GM18498 (cell line): ENCODE data around the gene PLCH1.
"Not testable (repeated sequence)": the region's sequence is repeated elsewhere in the genome, so short reads cannot be mapped to it uniquely, and the experiment has no call there.

ENCODE experiments used
- ATAC-seq: cut with Tn5 transposase; IDR thresholded peaks from one replicate; pipeline ENCODE4 v1.9.1; 2021; ENCODE audit warnings: mild to moderate bottlenecking, moderate library complexity; ENCODE audit not compliant: unreplicated experiment

Gene PLCH1

DNA sequence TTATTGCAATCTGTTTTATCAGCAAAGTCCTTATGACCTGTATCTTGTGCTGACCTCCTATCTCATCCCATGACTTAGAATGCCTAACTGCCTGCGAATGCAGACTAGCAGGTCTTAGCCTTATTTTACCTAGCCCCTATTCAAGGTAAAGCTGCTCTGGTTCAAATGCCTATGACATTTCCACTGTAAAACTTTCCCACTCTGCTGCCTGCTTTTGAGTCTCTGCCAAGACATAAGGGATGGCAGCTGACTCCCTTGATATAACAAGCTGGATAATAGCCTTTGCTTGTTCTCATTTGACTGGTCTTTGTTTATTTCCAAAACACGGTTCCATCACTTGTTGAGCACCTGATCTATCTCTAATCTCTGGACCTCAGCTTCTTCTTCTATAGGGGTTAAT, 319.5 kb downstream of the PLCH1 start:
- ATAC-seq, result no peak

DNA sequence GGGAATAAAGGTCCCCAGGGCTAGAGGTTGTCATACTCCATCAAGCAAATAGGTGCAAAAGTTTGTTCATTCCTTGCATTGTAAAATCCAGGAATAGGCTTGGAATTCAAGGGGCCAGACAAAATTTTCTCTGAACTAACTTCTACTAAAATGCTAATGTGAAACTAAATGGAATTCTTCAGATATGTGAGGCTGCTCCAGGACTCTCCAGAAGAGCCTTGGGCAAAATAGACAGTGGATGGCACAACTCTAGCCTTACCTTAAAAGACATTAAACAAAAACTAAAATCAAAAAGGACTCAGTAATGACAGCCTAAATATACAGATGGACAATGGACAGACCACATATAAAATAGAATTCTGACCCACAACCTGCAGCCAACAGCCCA, 320.6 kb downstream of the PLCH1 start:
- no peak for ATAC-seq

DNA sequence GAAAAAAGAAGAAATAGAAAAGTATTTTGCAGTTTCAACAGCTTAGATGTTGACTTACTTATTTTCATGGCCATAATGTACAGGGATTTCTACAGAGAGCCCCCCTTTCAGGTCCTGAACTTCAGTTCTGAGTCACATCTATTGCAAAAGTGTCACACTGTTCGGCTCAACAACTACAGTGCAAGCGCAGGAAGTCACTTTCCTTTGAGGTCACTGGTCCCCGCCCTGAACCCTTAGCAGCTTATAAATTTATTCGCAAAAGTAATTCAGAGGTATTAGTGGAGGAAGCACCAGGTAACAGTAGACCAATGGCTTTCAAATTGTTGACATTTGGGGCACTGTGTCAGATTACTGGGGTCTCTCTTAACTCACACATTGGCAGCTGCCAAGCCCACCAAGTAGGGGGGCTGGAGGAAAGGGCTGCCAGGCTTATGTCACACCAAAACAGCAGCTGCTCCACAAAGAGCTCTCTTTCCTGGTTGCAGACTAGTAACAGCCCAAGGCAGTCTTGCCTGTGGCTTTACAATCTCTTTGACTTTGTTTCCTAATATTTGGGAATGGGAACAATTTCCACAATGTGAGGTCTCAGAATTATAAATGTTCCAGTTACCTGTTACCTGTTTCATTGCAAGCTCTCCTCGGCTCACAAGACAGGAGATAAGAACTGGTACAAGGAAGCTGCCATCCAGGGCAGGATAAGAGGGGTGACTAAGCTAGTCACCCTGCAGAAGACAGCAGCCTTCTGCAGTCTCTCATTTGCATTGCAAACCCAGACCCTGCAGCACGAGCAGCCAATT, 321.1 kb downstream of the PLCH1 start:
- ATAC-seq, result no peak

DNA sequence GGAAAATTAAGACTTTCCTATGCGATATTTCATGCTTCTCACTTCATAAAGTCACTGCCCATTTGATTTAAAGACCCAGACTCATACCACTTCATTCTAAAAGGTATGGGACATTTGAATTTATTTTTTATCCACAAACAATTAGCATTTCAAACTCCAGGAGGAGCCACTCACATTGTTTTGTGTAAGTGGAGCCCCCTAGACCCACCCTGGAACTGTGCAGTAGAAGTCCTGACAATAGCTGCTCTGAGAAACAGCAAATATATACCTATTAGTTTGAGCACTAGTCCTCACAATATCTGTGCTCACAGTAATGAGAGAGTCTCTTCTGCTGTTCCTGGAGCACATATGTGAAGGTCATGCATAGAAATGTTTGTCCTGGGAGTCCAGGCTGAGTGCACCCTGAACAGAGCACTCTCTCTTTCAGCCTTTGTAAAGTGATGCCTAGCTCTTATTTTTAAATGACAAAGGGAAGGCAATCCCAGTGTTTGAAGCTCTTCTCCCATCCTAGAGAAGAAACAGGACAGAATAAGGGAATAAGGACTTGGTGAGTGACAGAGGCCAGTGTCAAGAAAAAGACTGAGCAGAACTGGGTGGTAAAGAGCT, 323.9 kb downstream of the PLCH1 start:
- ATAC-seq, result no peak

DNA sequence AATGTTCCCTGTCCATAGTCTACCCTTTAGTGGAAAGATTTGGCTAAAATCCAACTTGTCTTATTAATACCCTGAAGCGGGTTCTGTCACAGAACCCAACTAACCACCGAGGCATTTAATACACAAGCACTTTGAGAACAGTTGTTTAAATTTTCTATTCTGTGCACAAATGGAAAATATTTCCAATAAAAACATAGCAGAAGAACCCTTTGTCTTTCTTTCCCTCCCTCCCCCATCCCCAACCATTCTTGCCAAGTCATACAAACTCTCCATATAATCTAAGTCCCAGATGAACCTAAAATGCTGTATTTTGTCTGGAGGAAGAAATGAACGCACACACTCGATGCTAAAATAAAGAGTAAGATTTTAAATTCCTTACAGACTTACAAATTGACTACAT, 324.5 kb downstream of the PLCH1 start:
- no peak for ATAC-seq

DNA sequence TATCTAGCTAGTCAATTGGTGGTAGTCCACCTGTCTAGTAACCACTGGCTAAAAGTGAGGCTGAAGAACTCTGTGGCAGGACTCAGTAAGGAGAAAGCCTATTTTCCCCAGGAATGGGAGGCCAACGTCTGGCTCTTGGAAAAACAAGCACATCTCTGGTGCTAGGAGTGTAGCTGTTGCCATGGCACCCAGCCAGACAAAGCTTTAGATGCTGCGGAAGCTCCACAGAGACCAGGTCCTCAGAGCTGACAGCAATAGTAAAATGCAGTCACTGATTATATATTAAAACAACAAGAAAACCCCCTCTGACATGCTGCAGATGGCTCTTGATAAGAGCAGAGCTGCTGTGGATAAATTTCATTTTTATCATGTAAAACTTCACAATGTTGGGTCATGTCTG, 326.5 kb downstream of the PLCH1 start:
- no peak for ATAC-seq

DNA sequence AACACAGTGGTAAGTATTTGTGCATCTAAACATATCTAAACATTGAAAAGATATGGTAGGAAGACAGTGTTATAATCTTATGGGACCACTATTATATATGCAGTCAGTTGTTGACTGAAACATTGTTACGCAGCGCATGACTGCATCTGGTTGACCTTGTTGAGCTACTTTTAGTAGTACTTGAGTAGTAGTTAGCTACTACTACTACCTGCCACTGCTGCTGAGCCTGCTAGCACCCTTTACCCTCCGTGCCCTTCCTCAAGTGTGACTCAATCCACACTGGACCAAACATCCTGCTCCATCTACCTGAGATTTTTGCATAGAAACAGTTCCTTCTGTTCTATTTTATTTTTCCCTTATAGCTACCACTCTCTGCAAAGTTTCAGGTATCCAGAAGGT, 327.8 kb downstream of the PLCH1 start:
- ATAC-seq, result no peak

DNA sequence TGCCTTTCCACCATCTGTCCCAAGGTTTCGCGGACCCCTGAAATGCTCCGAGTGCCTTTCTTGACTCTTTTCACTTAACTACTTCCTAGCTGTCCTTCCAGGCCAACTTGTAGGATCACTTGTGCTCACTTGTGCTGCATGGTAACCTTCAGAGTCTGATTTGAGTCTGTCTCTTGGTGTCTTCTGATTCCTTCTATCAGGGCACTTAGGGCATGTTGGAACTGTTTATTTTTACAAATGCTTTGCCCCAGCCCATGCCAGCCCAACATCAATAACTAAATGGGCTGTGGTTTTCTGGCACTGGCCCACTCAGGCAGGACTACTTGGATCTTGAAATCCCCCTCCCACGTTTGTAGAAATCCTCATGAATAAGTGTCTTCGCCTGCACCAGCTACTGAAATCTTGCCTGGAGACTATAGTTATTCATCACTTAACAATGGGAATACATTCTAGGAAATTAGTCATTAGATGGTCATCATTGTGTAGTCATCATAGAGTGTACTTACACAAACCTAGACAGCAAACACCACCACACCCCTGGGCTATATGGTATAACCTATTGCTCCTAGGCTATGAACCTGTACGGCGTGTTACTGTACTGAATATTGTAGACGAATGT, 328.3 kb downstream of the PLCH1 start:
- no peak for ATAC-seq

DNA sequence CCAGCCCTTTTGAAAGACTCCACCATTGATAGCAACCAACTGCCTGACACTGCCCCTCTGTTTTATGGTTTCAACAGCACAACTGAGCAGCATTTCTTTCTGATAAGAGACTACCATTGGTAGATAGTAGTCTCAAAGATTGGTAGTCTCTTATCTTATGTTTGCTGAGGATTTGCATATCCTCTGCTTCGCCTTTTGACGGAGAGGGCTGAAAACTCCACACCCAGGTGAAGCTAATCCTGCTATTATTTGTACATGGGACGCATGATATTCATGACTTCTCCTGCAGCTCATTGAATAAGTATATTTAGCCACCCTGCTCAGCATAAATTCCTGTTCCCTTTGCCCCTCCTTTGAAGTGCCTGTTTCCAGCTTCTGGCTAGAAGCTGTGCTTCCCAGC, 332.0 kb downstream of the PLCH1 start:
- ATAC-seq, result no peak

DNA sequence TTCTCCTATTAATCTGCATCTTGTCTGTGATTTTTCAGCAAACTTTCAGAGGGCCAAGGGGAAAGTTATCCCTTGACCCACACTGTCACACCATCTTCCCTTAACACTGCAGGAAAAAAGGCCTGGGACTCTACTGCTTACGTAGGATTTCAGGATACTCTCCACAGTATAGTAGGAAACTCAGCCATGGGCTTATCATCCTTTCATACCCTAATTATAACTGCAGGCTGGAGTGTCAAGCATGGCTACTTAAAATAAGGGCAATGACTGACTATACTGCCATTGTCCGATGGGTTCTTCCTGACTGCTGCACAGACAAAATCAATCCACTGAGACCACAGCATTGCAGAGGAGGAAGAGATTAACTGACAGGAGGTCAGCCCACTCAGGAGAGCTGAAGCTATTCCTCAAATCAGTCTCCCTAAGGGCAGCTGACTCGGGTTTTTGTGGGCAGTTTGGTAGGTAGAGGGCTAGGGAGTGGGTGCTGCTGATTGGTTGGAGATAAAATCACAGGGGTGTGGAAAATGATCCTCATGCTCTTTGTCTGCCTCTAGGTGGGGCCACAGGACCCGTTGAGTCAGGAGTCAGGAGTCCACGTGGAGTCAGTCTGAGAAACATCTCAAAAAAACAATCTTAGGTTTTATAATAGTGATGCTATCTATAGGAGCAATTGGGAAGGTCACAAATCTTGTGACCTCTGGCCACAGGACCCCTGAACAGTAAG, 333.2 kb downstream of the PLCH1 start:
- no peak for ATAC-seq

DNA sequence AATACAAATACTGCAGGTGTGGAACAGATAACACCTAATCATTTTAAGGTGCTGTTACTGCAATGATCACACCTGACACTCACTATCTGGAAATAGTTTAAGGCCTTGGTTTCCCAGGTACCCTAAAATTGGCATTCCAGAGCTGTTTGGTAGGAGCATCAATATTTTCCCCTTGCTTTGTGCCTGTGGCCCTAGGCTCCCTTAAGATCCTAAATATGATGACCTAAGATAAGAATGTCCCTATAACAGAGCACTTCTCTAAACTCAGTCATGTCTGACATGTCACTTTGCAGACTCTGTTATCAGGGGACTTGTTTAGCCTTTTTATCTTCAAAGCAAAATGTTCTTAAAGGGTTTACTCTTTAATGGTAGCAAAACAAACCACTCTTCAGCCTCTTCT, 335.5 kb downstream of the PLCH1 start:
- ATAC-seq, result no peak

DNA sequence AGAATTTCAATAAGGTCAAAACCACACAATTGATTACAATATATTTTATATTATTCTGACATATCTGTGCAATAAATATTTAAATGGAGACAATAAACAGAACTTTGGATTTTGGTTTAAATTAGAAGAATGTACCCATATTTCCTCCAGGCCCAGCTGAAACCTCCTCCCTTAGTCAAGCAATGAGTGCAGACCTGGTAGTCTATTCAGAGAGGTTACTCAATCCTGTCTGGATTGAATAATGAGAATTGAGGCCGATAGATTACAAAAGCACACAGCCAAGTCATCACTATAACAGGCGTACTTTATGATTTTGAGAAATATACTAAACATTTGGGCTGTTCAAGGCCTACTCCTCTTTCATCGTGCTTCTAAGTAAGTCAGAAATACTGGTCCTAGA, 336.9 kb downstream of the PLCH1 start:
- no peak for ATAC-seq

DNA sequence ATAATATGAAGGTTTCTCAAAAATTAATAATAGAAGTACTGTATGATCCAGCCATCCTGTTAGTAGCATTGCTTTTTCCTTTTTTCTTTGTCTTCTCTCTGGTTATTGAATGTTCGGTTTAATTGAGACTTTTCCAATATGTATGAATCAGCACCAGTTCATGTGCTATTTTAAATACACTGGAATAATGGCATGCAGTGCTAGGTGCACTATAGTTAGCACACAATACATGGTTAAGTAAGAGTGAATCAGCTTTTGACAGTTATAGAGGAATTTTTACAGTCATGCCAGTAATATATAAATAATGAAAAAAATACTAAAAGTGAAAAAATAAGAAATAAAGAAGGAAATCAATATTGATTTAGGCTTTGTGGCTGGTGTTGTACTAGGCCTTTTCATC, 337.5 kb downstream of the PLCH1 start:
- no peak for ATAC-seq

DNA sequence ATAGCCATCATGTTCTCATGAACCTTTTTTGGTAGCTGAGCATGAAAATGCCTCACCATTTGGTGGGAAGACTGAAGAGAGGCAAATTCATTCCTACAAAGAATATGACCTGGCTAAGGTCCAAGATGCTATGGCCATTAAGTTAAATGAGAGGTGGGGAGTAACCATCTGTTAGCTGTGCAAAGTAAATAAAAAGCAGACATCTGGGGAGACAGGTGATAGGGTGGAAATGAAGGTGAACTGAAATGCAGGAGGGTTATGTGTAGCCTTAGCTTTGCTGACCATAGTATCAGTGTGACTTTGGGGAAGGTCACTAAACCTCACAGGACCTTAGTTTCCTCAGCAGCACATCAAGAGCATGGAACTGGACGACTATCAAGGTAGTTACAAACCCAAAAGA, 340.4 kb downstream of the PLCH1 start:
- no peak for ATAC-seq

DNA sequence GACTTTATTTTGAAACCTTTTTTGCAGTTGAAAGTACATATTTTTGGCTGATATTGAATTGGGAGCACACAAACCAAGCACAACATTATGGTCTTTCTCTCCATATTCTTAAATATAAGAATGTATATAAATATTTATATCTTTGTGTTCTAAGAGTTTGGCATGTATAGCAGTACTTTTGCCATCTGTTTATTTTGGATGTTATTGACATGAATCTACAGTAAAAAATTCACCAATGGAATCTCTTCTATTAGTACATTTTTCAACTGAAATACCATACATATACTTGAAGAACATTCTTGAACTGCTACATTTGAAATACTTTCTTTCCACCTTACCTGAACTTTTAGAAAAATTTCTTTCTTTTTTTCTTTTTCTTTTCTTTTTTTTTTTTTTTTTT, 342.2 kb downstream of the PLCH1 start:
- no peak for ATAC-seq

DNA sequence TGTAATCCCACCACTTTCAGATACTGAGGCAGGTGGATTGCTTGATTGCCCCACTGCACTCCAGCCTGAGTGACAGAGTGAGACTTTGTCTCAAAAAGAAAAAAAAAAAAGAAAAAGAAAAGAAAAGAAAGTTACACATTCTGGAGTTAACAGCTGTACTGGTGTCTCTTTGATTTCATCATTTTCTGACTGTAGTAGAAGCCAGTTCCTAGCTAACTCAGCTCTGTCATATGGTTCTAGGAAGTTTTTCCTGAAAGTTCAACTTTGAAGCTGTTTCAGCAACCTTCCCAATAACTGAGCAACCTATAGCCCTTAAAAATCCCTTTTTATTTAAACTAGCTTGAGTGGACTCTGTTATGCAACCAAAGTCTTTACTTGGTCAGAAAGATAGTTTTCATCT, 346.8 kb downstream of the PLCH1 start:
- no peak for ATAC-seq

DNA sequence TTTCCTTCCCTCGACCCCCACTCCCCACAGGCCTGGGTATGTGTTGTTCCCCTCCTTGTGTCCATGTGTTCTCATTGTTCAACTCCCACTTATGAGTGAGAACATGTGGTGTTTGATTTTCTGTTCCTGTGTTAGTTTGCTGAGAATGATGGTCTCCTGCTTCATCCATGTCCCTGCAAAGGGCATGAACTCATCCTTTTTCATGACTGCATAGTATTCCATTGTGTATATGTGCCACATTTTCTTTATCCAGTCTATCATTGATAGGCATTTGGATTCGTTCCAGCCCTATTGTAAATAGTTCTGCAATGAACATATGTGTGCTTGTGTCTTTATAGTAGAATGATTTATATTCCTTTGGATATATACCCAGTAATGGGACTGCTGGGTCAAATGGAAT, 350.0 kb downstream of the PLCH1 start:
- ATAC-seq, result not testable (repeated sequence)

DNA sequence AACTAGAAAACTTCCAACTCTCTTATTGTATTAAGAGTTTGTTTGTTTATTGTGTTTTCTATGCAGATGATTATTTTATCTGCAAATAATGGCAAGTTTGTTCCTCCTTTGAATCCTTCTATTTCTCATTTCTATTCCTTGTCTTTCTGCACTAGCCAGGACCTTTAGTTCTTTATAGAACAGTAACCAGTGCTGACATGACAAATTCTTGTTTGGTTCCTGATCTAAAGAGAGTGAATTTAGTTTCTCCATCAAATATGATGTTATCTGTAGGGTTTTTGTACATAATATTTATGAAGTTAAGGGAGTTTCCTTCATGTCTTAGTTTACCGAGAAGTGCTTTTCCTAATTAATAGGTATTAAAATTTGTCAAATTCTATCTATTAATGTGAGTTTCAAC, 350.6 kb downstream of the PLCH1 start:
- ATAC-seq, result no peak

DNA sequence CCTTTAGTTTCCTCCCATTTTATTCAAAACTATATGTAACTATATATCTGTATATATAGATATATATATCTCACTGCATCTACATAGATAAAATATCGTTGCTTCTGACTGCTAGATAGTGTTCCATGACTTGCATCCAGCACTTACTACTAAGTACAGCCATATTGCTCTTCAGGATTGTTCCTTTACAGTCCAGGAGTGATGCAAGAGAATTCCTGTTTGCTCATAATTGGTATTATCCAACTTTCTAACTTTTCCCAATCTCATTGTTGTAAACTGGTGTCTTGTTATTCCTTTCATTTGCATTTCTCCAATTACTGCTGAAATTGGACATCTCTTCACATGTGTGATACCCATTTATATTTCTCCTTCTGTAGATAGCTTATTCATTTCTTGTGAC, 351.6 kb downstream of the PLCH1 start:
- no peak for ATAC-seq

DNA sequence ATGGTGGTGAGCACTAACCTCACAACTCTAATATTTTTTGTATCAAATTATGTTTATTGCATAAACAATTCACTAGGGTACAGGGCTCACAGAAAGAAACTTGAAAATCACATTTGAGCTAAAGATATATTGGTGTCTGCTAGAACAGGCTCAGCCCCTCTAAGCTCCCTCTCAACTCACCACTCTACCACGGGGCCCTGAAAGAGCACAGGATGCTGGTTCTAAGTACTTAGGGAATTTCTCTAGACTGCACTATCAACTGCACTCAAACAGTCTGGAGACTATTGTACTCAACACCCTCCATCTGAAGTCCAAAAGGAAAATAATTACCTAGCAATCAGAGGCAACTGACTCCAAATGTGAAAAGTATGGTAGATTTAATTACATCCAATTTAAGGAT, 352.7 kb downstream of the PLCH1 start:
- ATAC-seq, result no peak

DNA sequence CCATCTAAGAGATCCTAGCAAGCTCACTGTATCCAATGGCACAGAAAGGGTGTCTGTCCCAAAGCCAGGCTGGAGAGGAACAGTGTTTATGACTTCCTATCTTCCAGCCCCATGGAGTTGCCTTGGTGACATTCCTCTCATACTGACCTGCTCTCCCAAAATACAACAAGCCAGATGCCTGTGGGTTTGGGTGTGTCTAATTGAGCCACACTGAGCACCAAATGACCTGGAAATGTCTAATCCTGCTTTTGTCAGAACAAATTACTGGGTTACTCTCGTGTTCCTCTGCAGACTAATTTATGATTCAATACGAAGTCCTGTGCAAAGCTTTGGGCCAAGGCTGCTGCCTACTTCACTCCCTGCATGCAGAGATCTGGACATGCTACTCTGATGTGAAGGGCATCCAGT, 353.3 kb downstream of the PLCH1 start:
- ATAC-seq, result no peak

DNA sequence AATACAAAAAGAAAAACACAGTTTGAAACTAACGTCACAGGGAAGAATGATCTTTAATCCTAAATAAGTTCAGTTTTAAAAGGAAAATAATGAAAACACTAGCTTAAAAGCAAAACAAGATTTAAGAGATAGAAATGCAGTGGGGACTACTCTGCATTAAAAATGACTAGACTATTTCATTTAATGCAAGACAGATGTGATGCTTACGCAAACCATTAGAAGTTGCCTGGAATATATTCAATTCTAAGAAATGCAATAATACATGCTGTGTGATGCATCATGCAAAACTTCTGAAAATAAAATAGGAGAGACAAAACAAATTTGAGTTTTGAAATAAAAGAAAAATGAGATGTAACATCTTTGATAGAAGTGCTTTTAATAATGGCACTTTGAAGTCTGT, 353.8 kb downstream of the PLCH1 start:
- no peak for ATAC-seq
